ENCODE results near the gene NEDD4L.

NEDD4L gene

DNA sequence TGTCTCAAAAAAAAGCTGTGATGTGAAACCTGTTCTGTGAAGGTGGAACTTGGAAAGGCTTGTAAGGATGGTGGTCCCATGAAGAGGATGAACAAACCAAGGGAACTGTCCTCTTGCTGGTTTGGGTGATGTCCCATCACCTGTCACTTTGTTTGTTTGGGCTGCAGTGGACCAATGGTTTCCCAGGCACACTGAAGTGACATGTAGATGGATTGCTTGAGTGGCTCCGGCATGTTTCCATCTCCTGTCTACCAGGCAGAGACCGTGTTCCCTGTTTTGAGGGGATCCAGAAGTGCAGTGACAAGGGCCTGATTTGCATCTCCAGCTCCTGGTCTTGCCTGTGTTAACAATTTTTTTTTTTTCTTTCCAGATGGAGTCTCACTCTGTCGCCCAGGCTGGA, 8.9 kb downstream of the NEDD4L start:
- DNase-seq (ENCODE audit: low read depth), result no peak

DNA sequence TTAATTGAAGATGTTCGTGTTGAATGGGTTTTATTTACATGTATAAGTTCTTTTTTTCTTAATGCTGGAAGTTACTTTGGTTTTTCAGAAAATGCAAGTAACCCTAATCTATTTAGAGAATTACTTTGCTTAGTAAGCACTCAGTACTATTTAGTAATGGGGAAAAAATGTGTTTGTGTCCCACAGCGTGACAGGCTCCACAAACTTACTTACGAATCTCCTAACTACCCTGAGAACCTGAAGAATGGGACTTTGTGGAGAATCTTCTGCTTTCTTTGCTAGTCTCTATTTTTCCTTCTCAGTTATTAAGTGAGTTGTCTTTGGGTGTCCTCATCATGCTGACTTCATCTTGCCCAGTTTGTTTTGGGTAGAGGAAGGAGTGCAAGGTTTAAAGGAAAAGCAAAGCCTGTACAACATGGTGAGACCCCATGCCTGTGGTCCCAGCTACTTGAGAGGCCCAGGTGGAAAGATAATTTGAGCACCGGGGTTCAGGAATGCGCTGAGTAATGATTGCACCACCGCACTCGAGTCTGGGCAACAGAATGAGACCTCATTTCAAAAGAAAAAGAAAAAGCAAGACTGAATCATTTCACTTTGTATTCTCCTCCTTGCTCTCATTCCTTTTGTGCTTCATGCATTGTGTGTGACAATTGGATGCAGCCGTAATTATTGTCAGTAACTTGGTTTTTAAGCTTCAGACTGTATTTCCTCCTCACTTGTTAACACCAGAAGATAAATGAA, 10.2 kb downstream of the NEDD4L start:
- no peak for DNase-seq (ENCODE audit: low read depth)

DNA sequence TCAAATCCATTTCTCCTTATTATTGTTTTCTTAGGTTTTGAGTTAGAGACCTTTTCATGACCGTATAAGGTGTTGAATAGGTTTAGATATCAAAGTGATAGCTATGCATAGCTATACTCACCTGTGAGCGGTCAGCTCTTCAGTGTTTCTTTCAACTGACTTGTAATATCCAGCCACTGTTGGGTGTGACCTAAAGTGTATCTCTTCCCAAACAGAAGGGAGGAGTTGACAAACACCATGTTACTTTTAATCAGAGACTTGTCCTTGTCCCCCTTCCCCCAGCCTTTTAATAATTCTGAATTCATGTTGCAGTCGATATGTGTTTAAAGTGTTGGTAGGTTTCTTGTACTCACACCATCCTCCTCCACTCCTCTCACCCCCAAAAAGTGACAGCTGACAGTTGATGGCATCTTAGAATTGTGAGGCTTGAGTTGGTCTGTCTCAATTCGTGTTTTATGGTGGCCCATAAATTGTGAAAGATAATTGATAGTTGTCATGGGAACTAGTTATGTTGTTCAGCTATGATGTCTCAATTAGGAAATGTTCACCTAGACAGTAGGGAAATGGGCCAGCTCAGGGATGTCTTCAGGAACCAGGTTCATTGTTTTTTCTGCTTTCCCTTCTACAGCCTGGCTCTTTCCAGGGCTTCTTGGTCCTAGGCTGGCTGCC, 12.0 kb downstream of the NEDD4L start:
- no peak for DNase-seq (ENCODE audit: low read depth)

DNA sequence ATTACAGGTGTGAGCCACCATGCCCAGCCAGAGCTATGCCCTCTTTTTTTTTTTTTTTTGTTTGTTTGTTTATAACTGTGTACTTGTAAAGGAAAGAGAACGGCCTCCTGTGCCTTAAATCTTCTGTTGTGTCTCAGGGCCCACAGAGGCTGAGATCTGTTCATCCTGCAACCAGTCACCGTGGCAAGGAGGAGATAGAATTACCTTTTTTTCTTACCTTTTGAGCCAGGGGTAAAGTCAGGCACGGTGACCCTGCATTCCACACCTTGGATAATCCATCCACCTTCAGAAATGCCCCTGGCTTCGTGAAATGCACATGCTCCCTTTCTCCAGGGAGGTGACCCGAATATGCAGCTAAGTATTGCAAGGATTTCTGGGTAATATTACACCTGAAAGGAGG, 12.8 kb downstream of the NEDD4L start:
- DNase-seq (ENCODE audit: low read depth), result no peak

DNA sequence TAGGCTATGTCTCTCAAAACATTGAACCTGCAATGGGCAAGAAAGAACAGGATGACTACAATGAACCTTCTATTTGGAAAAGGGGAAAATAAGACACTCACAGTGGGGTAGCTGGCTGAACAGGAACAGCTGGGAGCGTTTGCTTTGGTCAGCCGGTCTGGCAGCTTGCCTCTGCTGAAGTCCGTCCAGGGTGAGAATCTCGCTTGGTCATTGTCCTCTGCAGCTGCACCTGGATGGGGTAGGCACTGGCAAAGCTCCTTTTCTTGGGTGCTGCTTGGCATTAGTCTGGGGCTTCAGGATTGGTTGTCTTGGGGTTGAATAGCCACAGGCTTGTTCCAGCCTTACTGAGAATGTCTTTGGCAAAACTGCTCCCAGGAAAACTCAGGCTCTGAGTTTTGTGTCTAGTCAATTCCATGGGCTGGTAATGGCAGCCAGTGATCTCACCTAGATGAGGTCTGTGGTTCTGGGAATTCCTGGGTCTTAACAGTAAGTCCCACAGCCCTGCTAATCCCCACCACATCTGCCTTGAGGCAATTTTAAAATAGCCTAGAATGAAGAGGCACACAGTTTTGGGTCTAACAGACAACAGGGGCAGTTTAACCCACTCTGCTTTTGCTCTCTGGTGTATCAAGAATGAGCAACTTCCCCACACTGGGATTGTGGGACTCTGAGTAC, 13.4 kb downstream of the NEDD4L start:
- no peak for DNase-seq (ENCODE audit: low read depth)

DNA sequence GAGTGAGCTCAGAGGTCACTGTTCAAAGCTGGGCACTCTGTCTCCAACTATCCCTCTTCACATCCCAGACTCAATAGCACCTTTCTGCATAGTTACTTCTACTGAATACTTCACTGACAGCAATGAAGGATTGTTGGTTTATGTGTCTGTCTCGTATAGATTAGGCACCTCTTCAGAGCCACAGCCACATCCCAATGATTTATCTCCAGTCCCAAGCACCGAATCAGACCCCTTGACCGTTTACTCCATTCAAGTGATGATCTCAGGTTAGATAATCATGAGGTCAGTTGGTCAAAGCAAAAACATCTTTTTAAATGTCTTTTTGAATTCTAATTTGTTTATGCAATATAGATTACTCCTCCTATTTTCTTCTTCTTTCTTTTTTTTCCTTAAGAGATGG, 14.7 kb downstream of the NEDD4L start:
- no peak for DNase-seq (ENCODE audit: low read depth)

DNA sequence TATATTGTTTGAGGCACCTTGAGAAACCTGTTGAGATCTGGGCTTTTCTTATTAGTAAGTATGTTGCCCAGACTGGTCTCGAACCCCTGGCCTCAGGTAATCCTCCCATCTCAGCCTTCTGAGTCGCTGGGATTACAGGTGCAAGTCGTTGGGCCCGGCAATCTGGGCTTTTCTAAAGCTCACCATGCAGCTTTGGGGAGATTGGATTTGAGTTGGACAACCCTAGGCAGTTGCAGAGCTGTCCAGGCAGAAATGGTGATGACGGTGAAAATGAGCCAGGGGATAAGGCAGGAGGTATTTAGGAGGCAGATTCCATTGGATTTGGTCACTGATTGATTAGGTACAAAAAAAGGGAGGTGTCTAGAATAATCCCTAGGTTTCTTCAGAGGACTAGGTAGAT, 16.2 kb downstream of the NEDD4L start:
- DNase-seq (ENCODE audit: low read depth), result no peak

DNA sequence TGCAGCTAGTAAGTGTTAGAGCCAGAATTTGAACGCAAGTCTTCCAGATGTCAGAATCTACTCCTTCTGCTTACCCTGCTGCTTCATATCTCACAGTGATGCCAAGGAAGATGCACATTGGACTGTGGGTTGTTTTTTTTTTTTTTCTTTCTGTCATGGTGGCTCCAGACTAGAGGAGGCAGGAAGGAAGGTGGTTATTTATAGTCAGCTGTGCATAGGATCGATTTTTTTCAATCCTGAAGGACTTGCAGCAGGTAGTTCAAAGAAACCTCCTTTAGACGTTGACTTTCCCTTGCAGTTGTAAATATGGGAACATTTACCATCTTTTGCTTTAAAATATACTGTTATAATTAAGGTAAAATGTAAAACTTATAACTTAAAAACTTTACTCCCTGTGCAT, 17.3 kb downstream of the NEDD4L start:
- no peak for DNase-seq (ENCODE audit: low read depth)

DNA sequence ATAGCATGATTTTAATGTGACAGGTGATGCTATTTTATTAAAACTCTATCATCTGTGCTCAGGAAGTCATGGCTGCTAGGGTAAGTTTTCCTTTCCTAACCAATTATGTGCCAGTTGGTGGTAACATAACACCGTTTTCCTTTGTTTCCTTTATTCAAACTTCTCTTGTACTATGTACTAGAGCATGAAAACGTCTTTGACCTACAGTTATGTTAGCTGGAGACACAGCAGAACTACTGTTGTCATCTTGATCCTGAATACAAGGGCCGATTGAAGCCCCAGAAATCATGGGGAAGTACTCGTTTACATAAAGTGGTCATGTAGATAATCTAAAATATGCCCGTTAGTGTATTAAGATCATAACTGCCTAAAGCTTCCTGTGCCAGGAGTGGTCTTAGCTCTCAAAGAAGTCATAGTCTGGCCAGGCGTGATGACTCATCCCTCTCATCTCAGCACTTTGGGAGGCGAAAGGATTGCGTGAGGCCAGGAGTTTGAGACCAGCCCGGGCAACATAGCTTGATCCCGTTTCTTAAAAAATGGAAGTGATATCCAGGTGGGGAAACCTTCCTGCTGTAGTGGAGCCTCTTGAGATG, 20.5 kb downstream of the NEDD4L start:
- DNase-seq (ENCODE audit: low read depth), result no peak

DNA sequence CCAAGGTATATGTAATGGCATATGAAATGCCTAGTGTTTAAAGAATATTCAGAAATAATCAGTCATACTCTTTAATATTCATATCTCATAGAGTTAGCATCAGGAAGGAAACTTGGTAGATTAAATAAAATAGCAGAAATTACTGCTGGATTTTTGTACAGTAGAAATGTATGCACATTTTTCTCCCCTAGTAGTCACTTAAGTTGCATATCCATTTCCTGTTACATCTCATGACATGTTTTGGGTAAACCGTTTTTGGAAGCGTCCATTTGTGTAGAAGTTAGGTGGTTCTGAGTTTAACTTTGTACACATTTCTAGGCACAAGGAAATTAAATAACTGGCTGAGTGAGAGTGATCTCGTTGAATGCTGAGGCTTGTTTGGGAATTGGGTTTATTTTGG, 21.9 kb downstream of the NEDD4L start:
- no peak for DNase-seq (ENCODE audit: low read depth)

DNA sequence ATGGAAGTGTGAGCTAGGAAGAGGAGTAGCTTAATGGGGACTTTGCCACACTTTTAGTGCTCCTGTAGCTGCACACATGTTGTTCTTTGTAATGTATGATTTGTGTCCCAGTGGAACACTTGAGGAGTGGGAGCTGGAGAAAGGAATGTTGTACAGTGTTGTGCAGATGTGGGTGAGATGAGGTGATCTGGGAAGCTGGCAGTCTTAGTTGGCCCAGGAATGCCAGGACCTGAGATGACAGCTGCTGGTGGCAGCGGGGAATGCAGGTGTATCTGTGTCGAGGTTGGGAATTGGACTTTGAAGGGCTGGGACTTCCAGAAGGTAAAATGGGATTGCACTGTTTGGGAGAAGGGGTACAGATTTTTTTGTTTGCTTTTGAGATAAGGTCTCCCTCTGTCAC, 23.6 kb downstream of the NEDD4L start:
- DNase-seq (ENCODE audit: low read depth), result no peak

DNA sequence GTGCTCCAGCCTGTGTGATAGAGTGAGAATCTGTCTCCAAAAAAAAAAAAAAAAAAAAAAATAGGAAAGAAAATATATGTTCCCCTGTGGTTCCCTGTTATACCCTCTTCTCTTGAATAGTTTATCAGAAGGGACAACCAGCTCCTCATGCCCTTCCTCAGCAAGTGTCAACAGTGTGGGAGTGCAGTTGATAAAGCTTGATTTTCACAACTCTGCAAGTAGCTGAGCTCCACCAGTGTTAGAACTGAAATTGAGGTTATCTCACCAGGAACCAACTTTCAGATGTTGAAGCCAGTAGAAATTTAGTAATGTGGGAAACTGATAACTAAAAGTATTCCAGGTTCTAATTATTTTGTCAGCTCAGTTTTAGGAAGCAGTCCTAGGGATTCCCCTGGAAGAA, 25.1 kb downstream of the NEDD4L start:
- DNase-seq (ENCODE audit: low read depth), result no peak

DNA sequence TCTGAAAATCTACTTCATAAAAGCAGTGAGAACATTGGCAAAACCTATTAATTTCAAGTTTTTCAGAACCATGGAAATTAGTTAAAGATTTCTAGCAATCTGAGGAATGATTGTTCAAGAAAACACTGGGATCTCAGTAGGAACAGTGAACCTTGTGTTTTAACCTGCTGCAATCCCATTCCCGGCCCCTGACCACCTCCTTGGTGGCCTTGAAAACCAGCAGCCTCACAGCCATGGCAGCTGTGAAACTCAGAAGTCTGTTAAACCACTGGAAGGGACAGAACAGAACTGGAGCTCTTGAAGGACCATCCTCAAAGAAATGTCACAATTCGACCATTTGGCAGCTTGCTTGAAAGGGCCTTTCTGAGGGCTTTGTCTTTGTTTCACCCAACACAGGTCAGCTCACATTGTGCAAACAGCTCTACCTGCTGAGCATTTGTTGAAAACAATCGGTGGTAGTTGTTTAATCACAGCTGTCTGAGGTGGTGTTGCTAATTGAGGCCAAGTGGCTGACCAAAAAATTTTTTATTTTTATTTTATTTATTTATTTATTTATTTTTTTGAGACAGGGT, 25.8 kb downstream of the NEDD4L start:
- DNase-seq (ENCODE audit: low read depth), result no peak

DNA sequence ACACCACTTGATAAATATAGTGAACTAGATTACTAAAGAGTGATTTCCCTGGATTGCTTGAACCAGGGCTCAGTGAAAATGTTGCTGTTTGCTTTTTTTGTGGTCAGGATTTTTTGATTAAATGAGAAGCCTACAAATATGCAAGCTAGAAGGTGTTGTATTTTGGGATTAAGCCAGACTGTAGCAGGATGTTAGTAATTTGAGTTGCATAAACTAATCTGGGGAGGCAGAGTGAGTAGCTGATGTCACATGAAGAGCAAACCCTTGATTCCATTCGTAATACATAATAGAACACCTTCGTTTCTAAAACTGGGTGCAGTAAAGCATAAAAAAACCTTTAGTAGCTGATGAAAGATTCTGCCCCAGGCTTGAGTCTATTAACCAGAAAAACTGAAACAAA, 32.0 kb downstream of the NEDD4L start:
- no peak for DNase-seq (ENCODE audit: low read depth)

DNA sequence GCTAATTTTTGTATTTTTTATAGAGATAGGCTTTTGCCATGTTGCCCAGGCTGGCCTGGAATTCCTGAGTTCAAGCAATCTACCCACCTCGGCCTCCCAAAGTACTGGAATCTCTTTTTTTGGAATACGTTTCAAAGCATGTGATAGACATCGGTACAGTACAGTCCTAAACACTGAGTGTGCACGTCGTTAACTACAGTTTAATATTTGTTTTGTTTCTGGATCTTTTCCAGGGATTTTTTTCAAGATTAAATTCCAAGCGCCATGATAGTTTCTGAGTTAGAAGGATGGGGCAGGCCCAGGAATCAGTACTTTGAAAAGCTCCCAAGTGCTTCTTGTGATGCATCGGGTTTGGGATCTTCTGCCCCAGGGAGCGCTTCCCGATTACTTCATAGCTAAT, 33.3 kb downstream of the NEDD4L start:
- no peak for DNase-seq (ENCODE audit: low read depth)

DNA sequence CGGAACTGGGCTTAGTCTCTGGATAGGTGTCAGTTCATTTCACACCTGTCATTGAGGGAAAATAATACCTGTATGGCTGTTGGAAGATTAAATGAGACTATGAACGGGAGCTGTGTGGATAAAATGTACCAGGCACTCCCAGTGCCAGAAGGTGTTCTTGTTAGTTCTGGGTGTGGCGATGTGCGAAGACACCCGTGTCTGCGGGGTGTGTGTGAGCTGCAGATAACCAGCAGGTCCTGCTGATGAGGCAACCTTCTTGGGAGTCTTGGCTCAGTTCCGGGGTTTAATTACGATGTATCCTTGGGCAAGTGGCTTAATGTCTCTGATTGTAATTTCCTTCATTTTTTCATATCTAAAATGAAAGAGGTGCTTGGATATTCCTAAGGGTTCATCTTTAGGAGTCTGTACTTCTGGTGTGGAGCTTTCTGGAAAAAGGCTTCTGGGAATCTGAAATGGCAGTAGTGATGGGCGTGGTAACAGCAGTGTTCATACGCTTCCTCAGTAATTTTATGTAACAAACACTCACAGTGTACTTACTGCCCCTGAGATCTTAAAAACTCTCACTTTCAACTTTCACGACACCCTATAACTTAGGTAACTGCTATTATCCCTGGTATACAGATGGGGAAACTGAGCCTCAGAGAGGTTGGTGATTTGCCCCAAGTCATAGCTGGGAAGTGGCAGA, 35.0 kb downstream of the NEDD4L start:
- DNase-seq (ENCODE audit: low read depth), result no peak

DNA sequence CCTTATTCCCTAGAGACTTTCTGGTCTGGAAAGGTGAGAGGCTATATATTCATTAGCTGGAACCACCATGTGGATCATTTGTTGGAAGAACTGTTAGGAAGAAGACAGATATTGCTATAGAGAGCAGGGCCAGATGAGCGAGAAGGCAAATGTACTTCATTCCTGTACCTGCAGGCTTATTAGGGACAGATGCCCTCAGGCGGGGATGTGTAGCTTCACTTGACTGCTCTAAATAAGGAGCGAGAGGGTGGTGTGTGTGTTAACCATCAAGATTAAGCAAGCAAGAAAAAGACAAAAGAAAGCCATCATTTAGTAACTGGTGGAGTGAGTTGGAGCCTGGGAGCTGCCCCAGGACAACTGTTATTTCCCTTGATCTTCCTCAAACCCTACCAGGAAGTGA, 36.4 kb downstream of the NEDD4L start:
- no peak for DNase-seq (ENCODE audit: low read depth)

DNA sequence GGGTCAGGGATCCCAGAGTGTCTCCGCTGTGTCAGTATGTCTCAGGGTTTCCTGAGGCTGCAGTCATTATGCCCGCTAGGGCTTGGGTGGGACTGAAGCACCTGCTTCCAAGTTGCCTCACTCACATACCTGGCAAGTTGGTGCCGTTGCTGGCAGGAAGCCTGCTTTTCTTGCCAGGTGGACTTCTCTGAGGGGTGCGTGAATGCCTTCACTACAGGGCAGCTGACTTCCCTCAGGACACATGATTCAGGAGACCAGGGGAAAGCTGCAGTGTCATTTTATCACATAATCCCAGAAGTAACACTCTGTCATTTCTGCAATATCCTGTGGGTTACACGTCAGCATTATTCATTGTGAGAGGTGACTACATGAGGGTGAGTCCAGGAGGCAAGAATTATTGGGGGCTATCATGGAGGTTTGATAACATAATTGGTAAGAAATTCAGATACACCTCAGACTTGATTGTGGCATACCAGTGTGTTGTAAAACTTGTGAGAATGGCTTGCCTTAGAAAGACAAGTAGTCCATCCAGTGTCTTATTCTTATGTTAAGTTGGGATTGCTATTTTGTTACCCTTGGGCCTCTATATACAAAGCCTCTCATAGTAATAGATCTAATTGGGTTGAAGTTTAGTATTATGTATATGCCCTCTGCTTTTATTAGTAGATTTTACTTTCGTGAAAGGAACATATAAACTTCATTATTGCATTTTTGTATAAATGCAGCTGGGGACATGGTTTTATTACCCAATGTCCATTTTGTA, 44.1 kb downstream of the NEDD4L start:
- no peak for DNase-seq (ENCODE audit: low read depth)

DNA sequence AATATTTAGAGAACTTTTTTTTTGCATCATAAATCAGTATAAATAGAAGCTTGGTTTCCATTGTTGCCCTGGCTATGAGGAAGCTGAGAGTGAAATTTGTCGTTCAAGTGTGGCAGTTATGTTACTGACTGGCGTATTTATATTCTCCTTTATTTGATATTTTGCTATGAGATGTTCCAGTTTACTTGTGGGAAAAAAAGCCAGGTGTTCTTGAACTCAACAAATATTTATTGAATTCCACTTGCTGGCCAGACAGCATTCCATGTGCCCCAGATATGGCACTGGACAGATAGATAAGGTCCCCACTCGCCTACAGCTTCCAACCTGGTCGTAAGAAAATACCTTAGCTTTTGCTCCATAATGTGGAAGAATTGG, 44.7 kb downstream of the NEDD4L start:
- no peak for DNase-seq (ENCODE audit: low read depth)

DNA sequence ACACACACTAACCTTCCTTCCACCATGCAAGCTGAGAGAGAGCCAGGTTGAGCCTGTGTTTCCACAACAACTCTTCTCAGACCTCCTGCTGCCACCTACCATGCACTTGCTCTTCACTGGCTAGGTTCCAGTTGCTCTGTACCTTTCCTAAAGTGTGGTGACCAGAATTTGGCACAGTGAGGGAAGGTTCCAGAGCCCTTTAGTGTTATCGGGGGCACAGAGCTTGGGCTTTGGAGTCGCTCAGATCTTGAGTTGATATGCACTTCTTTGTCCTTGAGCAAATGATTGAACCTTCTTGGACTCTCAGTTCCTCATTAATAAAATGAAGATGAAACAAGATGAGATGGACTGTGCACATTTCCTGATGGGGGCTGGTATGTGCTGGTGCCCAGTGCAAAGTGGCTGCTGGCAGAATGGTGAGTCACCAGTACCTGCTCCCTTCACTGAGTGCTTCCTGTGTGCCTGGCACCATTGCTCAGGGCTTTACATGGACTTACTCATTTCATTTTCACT, 47.1 kb downstream of the NEDD4L start:
- DNase-seq (ENCODE audit: low read depth), result no peak

DNA sequence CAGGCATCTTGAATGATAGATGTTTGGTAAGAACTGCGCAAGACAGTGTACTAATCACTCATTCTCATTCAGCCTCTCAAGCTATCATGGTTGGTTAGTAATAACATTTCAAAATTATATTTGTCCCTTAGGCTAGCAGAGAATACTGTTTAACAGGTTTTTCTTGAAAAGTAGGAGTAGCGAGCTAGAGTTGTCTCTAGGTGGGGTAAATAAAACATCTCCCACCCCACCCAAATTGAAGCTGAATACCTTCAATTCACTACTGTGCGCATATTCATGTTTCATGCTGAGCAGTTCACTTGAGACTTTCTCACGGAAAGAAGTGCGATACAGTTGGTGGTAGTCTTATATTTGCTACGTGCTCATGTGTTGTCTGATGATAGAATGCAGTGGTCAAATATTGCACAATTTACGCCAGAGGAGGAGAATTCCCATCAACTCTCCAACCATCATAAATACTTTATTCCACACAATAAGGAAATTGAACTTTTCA, 49.3 kb downstream of the NEDD4L start:
- no peak for DNase-seq (ENCODE audit: low read depth)
